Inflammatory macrophage (primary cell): ENCODE measurements around the gene PPP1CB.

ENCODE experiments used
- DNase-seq, 2 donors: peaks; one replicate each; pipeline ENCODE4 v3.0.0-alpha.2; 2020 to 2022

PPP1CB gene

GRCh38 chr2:28745876-28746275 lies 5.8 kb upstream of the PPP1CB start:
- peak in 1 of 2 donors; percentile 11 for DNase-seq

- DNase-seq, result no peak
Observed at GRCh38 chr2:28746429-28747111, 5.1 kb upstream of the PPP1CB start.

- no peak for DNase-seq
Observed at GRCh38 chr2:28747714-28748113, 3.9 kb upstream of the PPP1CB start.

- DNase-seq, result no peak
Observed at GRCh38 chr2:28748176-28748575, 3.5 kb upstream of the PPP1CB start.

GRCh38 chr2:28748941-28749340 lies 2.7 kb upstream of the PPP1CB start:
- no peak for DNase-seq

- DNase-seq, result no peak
Observed at GRCh38 chr2:28749526-28749925, 2.1 kb upstream of the PPP1CB start.

- peak; percentile 29 to 54 for DNase-seq
Observed at GRCh38 chr2:28750316-28751251, 1.0 kb upstream of the PPP1CB start.

GRCh38 chr2:28751956-28752630 lies 463 bp downstream of the PPP1CB start:
- DNase-seq, result peak; percentile 9 to 18

GRCh38 chr2:28752631-28753376 lies 1.2 kb downstream of the PPP1CB start:
- no peak for DNase-seq

- no peak for DNase-seq
Observed at GRCh38 chr2:28754321-28754720, 2.7 kb downstream of the PPP1CB start.

GRCh38 chr2:28755421-28755820 lies 3.8 kb downstream of the PPP1CB start:
- DNase-seq, result no peak

GRCh38 chr2:28758459-28758858 lies 6.8 kb downstream of the PPP1CB start:
- DNase-seq, result peak in 1 of 2 donors; percentile 12

GRCh38 chr2:28761420-28761819 lies 9.8 kb downstream of the PPP1CB start:
- no peak for DNase-seq

GRCh38 chr2:28764909-28765711 lies 13.5 kb downstream of the PPP1CB start:
- DNase-seq, result no peak

GRCh38 chr2:28766070-28766469 lies 14.4 kb downstream of the PPP1CB start:
- no peak for DNase-seq

GRCh38 chr2:28767337-28767736 lies 15.7 kb downstream of the PPP1CB start:
- DNase-seq, result no peak

- DNase-seq, result no peak
Observed at GRCh38 chr2:28768422-28768821, 16.8 kb downstream of the PPP1CB start.

- DNase-seq, result no peak
Observed at GRCh38 chr2:28768952-28769351, 17.3 kb downstream of the PPP1CB start.

GRCh38 chr2:28772351-28772750 lies 20.7 kb downstream of the PPP1CB start:
- no peak for DNase-seq

GRCh38 chr2:28776471-28776870 lies 24.8 kb downstream of the PPP1CB start:
- no peak for DNase-seq

- DNase-seq, result no peak
Observed at GRCh38 chr2:28778392-28778791, 26.8 kb downstream of the PPP1CB start.

GRCh38 chr2:28779001-28779400 lies 27.4 kb downstream of the PPP1CB start:
- DNase-seq, result peak; percentile 24 to 30
